H9 (cell line): Measurements from ENCODE around the gene MYBPHL. TPM values are rescaled to one million over a fixed set of nuclear protein-coding genes. Genes with fewer than 3 reads are reported as not detected.

Experiments used
- DNase-seq: peaks from one replicate; pipeline ENCODE4 v3.0.0-alpha.2; 2017
- H2AFZ ChIP-seq: one replicate; pipeline ENCODE4 v1.6.1; 2013; ENCODE audit warnings: mild to moderate bottlenecking, low read length, control low read depth, moderate library complexity
- H2AK5ac ChIP-seq: 2 replicates; pipeline ENCODE4 v1.6.1; 2013; ENCODE audit warnings: low read length, control low read depth, mixed read lengths; ENCODE audit not compliant: insufficient read length
- H2BK120ac ChIP-seq: one replicate; pipeline ENCODE4 v1.6.1; 2013; ENCODE audit warnings: low read depth, mild to moderate bottlenecking, low read length, control low read depth, inconsistent platforms; ENCODE audit not compliant: poor library complexity, severe bottlenecking
- H2BK12ac ChIP-seq: 2 replicates; pipeline ENCODE4 v1.6.1; 2013; ENCODE audit warnings: low read length, control low read depth, mixed read lengths, low read depth; ENCODE audit not compliant: insufficient read length
- H2BK15ac ChIP-seq: 2 replicates; pipeline ENCODE4 v1.6.1; 2013; ENCODE audit warnings: low read depth, low read length, control low read depth
- H2BK20ac ChIP-seq: one replicate; pipeline ENCODE4 v1.6.1; 2013; ENCODE audit warnings: low read depth, mild to moderate bottlenecking, low read length, control low read depth, inconsistent platforms; ENCODE audit not compliant: poor library complexity, severe bottlenecking
- H2BK5ac ChIP-seq: 2 replicates; pipeline ENCODE4 v1.6.1; 2013; ENCODE audit warnings: low read length, control low read depth, mixed read lengths; ENCODE audit not compliant: insufficient read length
- H3K14ac ChIP-seq: 2 replicates; pipeline ENCODE4 v1.6.1; 2013; ENCODE audit warnings: low read length, control low read depth; ENCODE audit not compliant: insufficient read depth
- H3K18ac ChIP-seq: 2 replicates; pipeline ENCODE4 v1.6.1; 2013; ENCODE audit warnings: low read depth, mild to moderate bottlenecking, mixed read lengths, low read length, control low read depth; ENCODE audit not compliant: insufficient read length
- H3K23ac ChIP-seq: 2 replicates; pipeline ENCODE4 v1.6.1; 2013; ENCODE audit warnings: low read length, control low read depth, mixed read lengths, low read depth; ENCODE audit not compliant: insufficient read length
- H3K23me2 ChIP-seq: 2 replicates; pipeline ENCODE4 v1.6.1; 2013; ENCODE audit warnings: low read depth, mild to moderate bottlenecking, mixed read lengths, low read length, control low read depth; ENCODE audit not compliant: insufficient read length, poor library complexity, severe bottlenecking
- H3K27ac ChIP-seq: 2 replicates; pipeline ENCODE4 v1.5.1; 2013; ENCODE audit warnings: low read length, control low read depth, mixed read lengths, low read depth; ENCODE audit not compliant: insufficient read length
- H3K27me3 ChIP-seq: 2 replicates; pipeline ENCODE4 v1.6.1; 2013; ENCODE audit warnings: low read length, control low read depth, inconsistent platforms; ENCODE audit not compliant: insufficient read depth
- H3K4ac ChIP-seq: 2 replicates; pipeline ENCODE4 v1.6.1; 2013; ENCODE audit warnings: low read depth, mild to moderate bottlenecking, control low read depth, inconsistent platforms, low read length, moderate library complexity
- H3K4me1 ChIP-seq: 2 replicates; pipeline ENCODE4 v1.6.1; 2013; ENCODE audit warnings: low read length, control low read depth, inconsistent platforms; ENCODE audit not compliant: insufficient read depth
- H3K4me2 ChIP-seq: 2 replicates; pipeline ENCODE4 v1.6.1; 2013; ENCODE audit warnings: low read length, control low read depth, mixed read lengths; ENCODE audit not compliant: insufficient read length, insufficient read depth
- H3K56ac ChIP-seq: 2 replicates; pipeline ENCODE4 v1.6.1; 2013; ENCODE audit warnings: low read depth, mild to moderate bottlenecking, mixed read lengths, low read length, control low read depth; ENCODE audit not compliant: insufficient read length
- H3K79me1 ChIP-seq: 2 replicates; pipeline ENCODE4 v1.6.1; 2013; ENCODE audit warnings: low read depth, mild to moderate bottlenecking, moderate library complexity, low read length, control low read depth, inconsistent platforms; ENCODE audit not compliant: insufficient read depth, poor library complexity, severe bottlenecking
- H3K79me2 ChIP-seq: 2 replicates; pipeline ENCODE4 v1.6.1; 2013; ENCODE audit warnings: low read length, control low read depth, inconsistent platforms; ENCODE audit not compliant: insufficient read depth
- H3K9ac ChIP-seq: 2 replicates; pipeline ENCODE4 v1.6.1; 2013; ENCODE audit warnings: low read length, control low read depth, mixed read lengths; ENCODE audit not compliant: insufficient read length; ENCODE audit errors: extremely low read depth
- H3K9me3 ChIP-seq: one replicate; pipeline ENCODE4 v1.6.1; 2013; ENCODE audit warnings: low read depth, low read length, inconsistent platforms; ENCODE audit not compliant: control insufficient read depth
- H3T11ph ChIP-seq: one replicate; pipeline ENCODE4 v1.6.1; 2013; ENCODE audit warnings: mild to moderate bottlenecking, low read length, control low read depth, inconsistent platforms
- H4K20me1 ChIP-seq: one replicate; pipeline ENCODE4 v1.6.1; 2013; ENCODE audit not compliant: control insufficient read depth, insufficient read length, insufficient read depth
- H4K5ac ChIP-seq: 2 replicates; pipeline ENCODE4 v1.6.1; 2013; ENCODE audit warnings: low read depth, mild to moderate bottlenecking, mixed read lengths, low read length, control low read depth; ENCODE audit not compliant: insufficient read length
- H4K8ac ChIP-seq: replicated peaks from 2 replicates; pipeline ENCODE4 v1.6.1; 2013; ENCODE audit warnings: low read length, control low read depth, mixed read lengths, low read depth; ENCODE audit not compliant: insufficient read length
- H4K91ac ChIP-seq: 2 replicates; pipeline ENCODE4 v1.6.1; 2013; ENCODE audit warnings: low read depth, mild to moderate bottlenecking, moderate library complexity, mixed read lengths, low read length, control low read depth; ENCODE audit not compliant: insufficient read length
- H3K27ac Mint-ChIP-seq, 3 experiments: 2 replicates in 2 of 3; 3 replicates in 1 of 3; pipeline ENCODE4 v1.8.0; 2020 to 2021; ENCODE audit warnings: mixed read lengths in 3 of 3, mild to moderate bottlenecking in 1 of 3, moderate library complexity in 1 of 3
- H3K27me3 Mint-ChIP-seq: 2 replicates; pipeline ENCODE4 v1.8.0; 2021; ENCODE audit warnings: low read depth, mild to moderate bottlenecking, moderate library complexity, mixed read lengths
- H3K36me3 Mint-ChIP-seq, 3 experiments: 2 replicates in 2 of 3; 3 replicates in 1 of 3; pipeline ENCODE4 v1.8.0; 2020 to 2021; ENCODE audit warnings: low read depth in 3 of 3, mixed read lengths in 3 of 3; ENCODE audit not compliant: insufficient read depth in 1 of 3
- H3K4me1 Mint-ChIP-seq, 2 experiments: 2 replicates each; pipeline ENCODE4 v1.8.0; 2020; ENCODE audit warnings: mixed read lengths in 2 of 2
- H3K4me3 Mint-ChIP-seq, 2 experiments: 2 replicates in 1 of 2; 3 replicates in 1 of 2; pipeline ENCODE4 v1.8.0; 2020 to 2021; ENCODE audit warnings: mild to moderate bottlenecking in 2 of 2, mixed read lengths in 2 of 2, moderate library complexity in 1 of 2
- H3K9me3 Mint-ChIP-seq, 2 experiments: 2 replicates in 1 of 2; 3 replicates in 1 of 2; pipeline ENCODE4 v1.8.0; 2020; ENCODE audit warnings: mild to moderate bottlenecking in 2 of 2, mixed read lengths in 2 of 2, moderate library complexity in 1 of 2
- WGBS: extraction: QIAGEN DNeasy Blood & Tissue Kit; methylation state at CpG from one replicate; pipeline ENCODE4 v1.1.7; 2013; ENCODE audit warnings: missing lambda C conversion rate, low lambda C conversion rate, mixed read lengths; ENCODE audit not compliant: insufficient read length; ENCODE audit errors: extremely low coverage; 5-methylcytosine and 5-hydroxymethylcytosine counted together
- total RNA-seq: library from RNA; stranded (reverse); gene quantifications from 2 replicates; pipeline ENCODE4 v1.2.1, GENCODE V29; 2021
- TF ChIP-seq, protein P1 (sequence below): fragments of 200-600 bp; sonication (generic); conservative IDR thresholded peaks from 3 replicates; pipeline ENCODE4 v1.8.0; 2021; ENCODE audit warnings: antibody characterized with exemption, mild to moderate bottlenecking

The MYBPHL gene
- total RNA-seq, 1 experiment from 2014 or later, result 0.59 TPM

DNA sequence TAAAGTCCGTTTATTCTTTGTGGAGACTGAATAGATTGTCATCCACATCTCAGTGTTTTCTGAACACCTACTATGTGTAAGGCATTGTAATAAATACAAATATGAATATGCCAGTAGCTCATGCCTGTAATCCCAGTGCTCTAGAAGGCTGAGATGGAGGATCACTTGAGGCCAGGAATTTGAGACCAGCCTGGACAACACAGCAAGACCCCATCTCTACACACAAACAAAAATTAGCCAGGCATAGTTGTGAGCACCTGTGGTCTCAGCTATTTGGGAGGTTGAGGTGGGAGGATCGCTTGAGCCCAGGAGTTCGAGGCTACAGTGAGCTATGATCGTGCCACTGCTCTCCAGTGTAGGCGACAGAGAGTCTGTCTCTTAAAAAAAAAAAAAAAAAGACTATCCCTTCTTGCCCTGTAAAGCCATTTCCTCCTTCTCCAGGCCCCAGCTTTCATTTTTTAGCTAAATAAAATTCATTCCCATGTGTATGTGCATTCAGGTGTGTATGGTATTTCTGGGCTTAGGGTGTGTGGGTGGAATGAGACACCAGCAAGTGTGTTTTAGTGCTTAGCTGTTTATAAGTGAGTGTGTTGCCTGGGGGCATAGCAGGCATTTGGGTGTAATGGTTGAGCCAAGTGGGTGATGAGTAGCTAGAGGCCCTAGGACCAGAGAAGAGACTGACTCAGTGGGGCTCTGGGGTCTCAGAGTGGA, 49.7 kb downstream of the MYBPHL start:
- H2AFZ ChIP-seq, result no peak overlapping the region
- H2BK15ac ChIP-seq, result no peak overlapping the region
- H3K9me3 ChIP-seq, result no peaks in the 10 kb centered on the region
- no peak overlapping the region for H3K23ac ChIP-seq
- no peak overlapping the region for H3K18ac ChIP-seq
- H4K20me1 ChIP-seq, result no peaks in the 10 kb centered on the region
- H3T11ph ChIP-seq, result no peak overlapping the region
- no peak overlapping the region for H3K14ac ChIP-seq
- no peak overlapping the region for H2BK120ac ChIP-seq
- no peak overlapping the region for H4K5ac ChIP-seq
- H3K9me3 Mint-ChIP-seq, result peaks cover 1 to 4% of the 10 kb centered on the region in 2 experiments; a peak in 2 of 5 replicates
- peak overlapping the region in 2 of 3 experiments; percentile 4 to 22; a peak in 1 of 7 replicates for H3K27ac Mint-ChIP-seq
- no peak overlapping the region for H3K4me3 Mint-ChIP-seq
- peaks cover 11 to 31% (median 25%) of the 10 kb centered on the region in 3 experiments; a peak in 6 of 7 replicates for H3K36me3 Mint-ChIP-seq
- H2BK20ac ChIP-seq, result no peak overlapping the region
- H3K27me3 ChIP-seq, result no peaks in the 10 kb centered on the region
- H3K56ac ChIP-seq, result no peak overlapping the region
- TF ChIP-seq, protein P1, sequence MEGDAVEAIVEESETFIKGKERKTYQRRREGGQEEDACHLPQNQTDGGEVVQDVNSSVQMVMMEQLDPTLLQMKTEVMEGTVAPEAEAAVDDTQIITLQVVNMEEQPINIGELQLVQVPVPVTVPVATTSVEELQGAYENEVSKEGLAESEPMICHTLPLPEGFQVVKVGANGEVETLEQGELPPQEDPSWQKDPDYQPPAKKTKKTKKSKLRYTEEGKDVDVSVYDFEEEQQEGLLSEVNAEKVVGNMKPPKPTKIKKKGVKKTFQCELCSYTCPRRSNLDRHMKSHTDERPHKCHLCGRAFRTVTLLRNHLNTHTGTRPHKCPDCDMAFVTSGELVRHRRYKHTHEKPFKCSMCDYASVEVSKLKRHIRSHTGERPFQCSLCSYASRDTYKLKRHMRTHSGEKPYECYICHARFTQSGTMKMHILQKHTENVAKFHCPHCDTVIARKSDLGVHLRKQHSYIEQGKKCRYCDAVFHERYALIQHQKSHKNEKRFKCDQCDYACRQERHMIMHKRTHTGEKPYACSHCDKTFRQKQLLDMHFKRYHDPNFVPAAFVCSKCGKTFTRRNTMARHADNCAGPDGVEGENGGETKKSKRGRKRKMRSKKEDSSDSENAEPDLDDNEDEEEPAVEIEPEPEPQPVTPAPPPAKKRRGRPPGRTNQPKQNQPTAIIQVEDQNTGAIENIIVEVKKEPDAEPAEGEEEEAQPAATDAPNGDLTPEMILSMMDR, result no peak
- H4K8ac ChIP-seq, result no peak overlapping the region
- no peak overlapping the region for H3K4me2 ChIP-seq
- H3K79me1 ChIP-seq, result no peaks in the 10 kb centered on the region
- no peak for DNase-seq
- no peaks in the 10 kb centered on the region; the same call in 1 of the 2 replicates for H3K4me1 ChIP-seq
- H3K79me2 ChIP-seq, result no peaks in the 10 kb centered on the region; the same call in 1 of the 2 replicates
- no peak overlapping the region for H2BK12ac ChIP-seq
- no peak overlapping the region for H3K4ac ChIP-seq
- no peak overlapping the region for H3K9ac ChIP-seq
- no peak overlapping the region for H4K91ac ChIP-seq
- H2AK5ac ChIP-seq, result no peak overlapping the region
- H3K4me1 Mint-ChIP-seq, result peaks cover 50 to 63% of the 10 kb centered on the region in 2 experiments
- no peak overlapping the region for H2BK5ac ChIP-seq
- no CpG with 5 or more reads among the region's 5 CpGs for WGBS
- peaks cover 5% of the 10 kb centered on the region for H3K23me2 ChIP-seq
- H3K27ac ChIP-seq, result no peak overlapping the region
- H3K27me3 Mint-ChIP-seq, result peaks cover 2% of the 10 kb centered on the region
